ENCODE measurements around the gene TBX6. TPM values are rescaled to one million over a fixed set of nuclear protein-coding genes. Genes with fewer than 3 reads are reported as not detected.

The TBX6 gene
- total RNA-seq, 1 experiment from 2014 or later: 0.46 TPM

DNA sequence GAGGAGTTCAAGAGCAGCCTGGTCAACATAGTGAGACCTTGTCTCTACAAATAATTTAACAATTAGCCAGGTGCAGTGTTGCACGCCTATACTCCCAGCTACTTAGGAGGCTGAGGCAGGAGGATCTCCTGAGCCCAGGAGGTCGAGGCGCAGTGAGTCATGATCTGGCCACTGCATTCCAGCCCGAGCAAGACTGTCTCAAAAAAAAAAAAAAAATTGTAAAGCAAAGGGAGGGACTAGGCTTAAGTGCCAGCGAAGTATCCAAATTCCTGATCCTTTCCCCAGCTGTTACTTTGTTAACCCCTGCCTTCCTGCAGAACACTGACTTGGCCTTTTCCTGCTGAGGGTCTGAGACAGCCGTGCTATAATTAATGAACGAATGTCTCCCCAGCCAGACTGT lies 18.9 kb upstream of the TBX6 start:
- POLR2A ChIA-PET: no interaction called here
- intact Hi-C loops (cut with micrococcal nuclease; ENCODE audit: unreplicated experiment): no loop called here
- CTCF ChIA-PET: interaction anchor here (1.1 kb wide), 1 partner anchor 19 kb away, joined by 3 read pairs; the partner anchor contains the start of gene TBX6

DNA sequence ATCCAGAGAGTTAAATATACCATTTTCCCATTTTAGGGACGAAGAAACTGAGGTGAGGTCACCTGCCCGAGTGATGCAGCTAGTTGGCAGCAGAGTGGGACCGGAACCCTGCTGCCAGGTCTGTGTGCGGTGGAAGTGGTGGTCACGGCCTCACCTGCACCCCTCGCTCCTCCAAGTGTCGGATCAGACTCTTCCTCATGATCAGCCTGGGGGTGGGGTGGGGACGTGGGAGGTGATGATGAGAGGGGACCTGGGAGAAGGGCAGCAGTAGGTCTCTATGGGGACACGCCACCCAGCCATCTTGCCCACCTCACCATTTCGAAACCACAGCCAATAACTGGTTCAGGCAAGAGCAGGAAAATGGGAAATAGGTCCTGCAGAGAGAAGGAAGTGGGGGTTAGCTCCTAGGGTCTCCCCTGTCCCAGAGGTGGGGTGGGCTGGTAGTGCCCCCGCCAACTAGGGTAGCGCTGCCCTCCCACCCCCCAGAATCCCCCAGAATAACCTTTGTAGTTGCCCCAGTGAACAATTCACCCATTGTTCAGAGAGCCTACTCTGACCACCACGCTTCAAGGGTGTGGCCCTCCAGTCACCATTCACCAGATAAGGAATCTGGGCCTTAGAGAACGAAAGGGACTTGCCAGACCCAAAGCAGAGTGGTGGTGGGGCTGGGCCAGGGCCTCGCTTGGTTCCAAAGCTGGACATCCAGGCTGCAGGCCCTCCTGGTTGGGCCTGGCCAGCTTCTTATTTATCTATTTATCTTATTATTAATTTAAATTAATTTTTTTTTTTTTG lies 16.5 kb upstream of the TBX6 start:
- no peaks in the 10 kb centered on the region for H3K9me3 ChIP-seq (ENCODE audit: control insufficient read depth, insufficient read depth, low read depth, low read length)

More for the DNA sequence above, 18.9 kb upstream of the TBX6 start:
- H3K9me3 ChIP-seq (ENCODE audit: control insufficient read depth, insufficient read depth, low read depth, low read length): no peaks in the 10 kb centered on the region
- no peak overlapping the region for H3K4me3 ChIP-seq (ENCODE audit: low read depth in 2 of 2, low read length in 2 of 2)
- ATAC-seq (no peak), DNase-seq (ENCODE audit: low read depth, low spot score) (no peak)
- BruUV-seq (replicated peaks): no TSS peak
- TF ChIP-seq, protein P1, sequence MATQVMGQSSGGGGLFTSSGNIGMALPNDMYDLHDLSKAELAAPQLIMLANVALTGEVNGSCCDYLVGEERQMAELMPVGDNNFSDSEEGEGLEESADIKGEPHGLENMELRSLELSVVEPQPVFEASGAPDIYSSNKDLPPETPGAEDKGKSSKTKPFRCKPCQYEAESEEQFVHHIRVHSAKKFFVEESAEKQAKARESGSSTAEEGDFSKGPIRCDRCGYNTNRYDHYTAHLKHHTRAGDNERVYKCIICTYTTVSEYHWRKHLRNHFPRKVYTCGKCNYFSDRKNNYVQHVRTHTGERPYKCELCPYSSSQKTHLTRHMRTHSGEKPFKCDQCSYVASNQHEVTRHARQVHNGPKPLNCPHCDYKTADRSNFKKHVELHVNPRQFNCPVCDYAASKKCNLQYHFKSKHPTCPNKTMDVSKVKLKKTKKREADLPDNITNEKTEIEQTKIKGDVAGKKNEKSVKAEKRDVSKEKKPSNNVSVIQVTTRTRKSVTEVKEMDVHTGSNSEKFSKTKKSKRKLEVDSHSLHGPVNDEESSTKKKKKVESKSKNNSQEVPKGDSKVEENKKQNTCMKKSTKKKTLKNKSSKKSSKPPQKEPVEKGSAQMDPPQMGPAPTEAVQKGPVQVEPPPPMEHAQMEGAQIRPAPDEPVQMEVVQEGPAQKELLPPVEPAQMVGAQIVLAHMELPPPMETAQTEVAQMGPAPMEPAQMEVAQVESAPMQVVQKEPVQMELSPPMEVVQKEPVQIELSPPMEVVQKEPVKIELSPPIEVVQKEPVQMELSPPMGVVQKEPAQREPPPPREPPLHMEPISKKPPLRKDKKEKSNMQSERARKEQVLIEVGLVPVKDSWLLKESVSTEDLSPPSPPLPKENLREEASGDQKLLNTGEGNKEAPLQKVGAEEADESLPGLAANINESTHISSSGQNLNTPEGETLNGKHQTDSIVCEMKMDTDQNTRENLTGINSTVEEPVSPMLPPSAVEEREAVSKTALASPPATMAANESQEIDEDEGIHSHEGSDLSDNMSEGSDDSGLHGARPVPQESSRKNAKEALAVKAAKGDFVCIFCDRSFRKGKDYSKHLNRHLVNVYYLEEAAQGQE (IDR thresholded peaks at IDR 0.05; ENCODE audit: insufficient read depth in 1 of 2, low read depth in 2 of 2, low read length in 1 of 2): no peak
- no peaks in the 10 kb centered on the region for H3K36me3 ChIP-seq (ENCODE audit: control insufficient read depth, insufficient read depth, low read length)
- no peaks in the 10 kb centered on the region for H3K4me1 ChIP-seq (ENCODE audit: control insufficient read depth, insufficient read depth, low read length)
- no peak overlapping the region for H3K27ac ChIP-seq (ENCODE audit: low read length)
- H3K27me3 ChIP-seq (ENCODE audit: control insufficient read depth, insufficient read depth, low read length): no peaks in the 10 kb centered on the region
- in situ Hi-C loops (cut with HindIII; ENCODE audit: low pct_unique_long_range_greater_than_20kb, low sequenced_read_pairs): no loop called here

More for the DNA sequence above, 16.5 kb upstream of the TBX6 start:
- no peak overlapping the region for H3K27ac ChIP-seq (ENCODE audit: low read length)
- intact Hi-C loops (cut with micrococcal nuclease; ENCODE audit: unreplicated experiment) (no loop called here), in situ Hi-C loops (cut with HindIII; ENCODE audit: low pct_unique_long_range_greater_than_20kb, low sequenced_read_pairs) (no loop called here)
- H3K36me3 ChIP-seq (ENCODE audit: control insufficient read depth, insufficient read depth, low read length): no peaks in the 10 kb centered on the region
- DNase-seq (ENCODE audit: low read depth, low spot score): no peak
- no peak for TF ChIP-seq SIN3A (IDR thresholded peaks at IDR 0.05; ENCODE audit: borderline replicate concordance, insufficient read depth, low read depth, low read length)
- TF ChIP-seq, protein P2, sequence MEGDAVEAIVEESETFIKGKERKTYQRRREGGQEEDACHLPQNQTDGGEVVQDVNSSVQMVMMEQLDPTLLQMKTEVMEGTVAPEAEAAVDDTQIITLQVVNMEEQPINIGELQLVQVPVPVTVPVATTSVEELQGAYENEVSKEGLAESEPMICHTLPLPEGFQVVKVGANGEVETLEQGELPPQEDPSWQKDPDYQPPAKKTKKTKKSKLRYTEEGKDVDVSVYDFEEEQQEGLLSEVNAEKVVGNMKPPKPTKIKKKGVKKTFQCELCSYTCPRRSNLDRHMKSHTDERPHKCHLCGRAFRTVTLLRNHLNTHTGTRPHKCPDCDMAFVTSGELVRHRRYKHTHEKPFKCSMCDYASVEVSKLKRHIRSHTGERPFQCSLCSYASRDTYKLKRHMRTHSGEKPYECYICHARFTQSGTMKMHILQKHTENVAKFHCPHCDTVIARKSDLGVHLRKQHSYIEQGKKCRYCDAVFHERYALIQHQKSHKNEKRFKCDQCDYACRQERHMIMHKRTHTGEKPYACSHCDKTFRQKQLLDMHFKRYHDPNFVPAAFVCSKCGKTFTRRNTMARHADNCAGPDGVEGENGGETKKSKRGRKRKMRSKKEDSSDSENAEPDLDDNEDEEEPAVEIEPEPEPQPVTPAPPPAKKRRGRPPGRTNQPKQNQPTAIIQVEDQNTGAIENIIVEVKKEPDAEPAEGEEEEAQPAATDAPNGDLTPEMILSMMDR (IDR thresholded peaks at IDR 0.05): no peak
- TF ChIP-seq POLR2AphosphoS5 (IDR thresholded peaks at IDR 0.05; ENCODE audit: low read depth, low read length): no peak
- no peak for TF ChIP-seq TCF7L2 (IDR thresholded peaks at IDR 0.05; ENCODE audit: low read depth, low read length)
- TF ChIP-seq, protein P1 (IDR thresholded peaks at IDR 0.05; ENCODE audit: insufficient read depth in 1 of 2, low read depth in 2 of 2, low read length in 1 of 2): no peak
- no peak for ATAC-seq
- POLR2A ChIA-PET: no interaction called here
- no peak overlapping the region for H3K4me3 ChIP-seq (ENCODE audit: low read depth in 2 of 2, low read length in 2 of 2)
- CTCF ChIA-PET: no interaction called here
- no TSS peak for BruUV-seq (replicated peaks)
- no peaks in the 10 kb centered on the region for H3K27me3 ChIP-seq (ENCODE audit: control insufficient read depth, insufficient read depth, low read length)
- no peaks in the 10 kb centered on the region for H3K4me1 ChIP-seq (ENCODE audit: control insufficient read depth, insufficient read depth, low read length)
